Lower lobe of right lung (tissue), 2 donors: ENCODE measurements around the gene KRT6B. TPM values are rescaled to one million over a fixed set of nuclear protein-coding genes. Genes with fewer than 3 reads are reported as not detected.
A peak's percentile ranks its signal among the peaks of the same experiment; 100 is the strongest.

ENCODE experiments used
- ATAC-seq, 2 donors: fragments of 200-7000 bp; cut with Tn5 transposase; one replicate each; pipeline ENCODE4 v1.9.1; 2020 to 2022; ENCODE audit warnings: mild to moderate bottlenecking in 2 of 2, moderate library complexity in 2 of 2
- DNase-seq: peaks from one replicate; pipeline ENCODE4 v3.0.0-alpha.2; 2020
- H3K27ac ChIP-seq: fragments of 200-600 bp; one replicate; pipeline ENCODE4 v1.8.0; 2022
- H3K27me3 ChIP-seq: fragments of 200-600 bp; one replicate; pipeline ENCODE4 v1.8.0; 2022; ENCODE audit warnings: low read depth
- H3K36me3 ChIP-seq: fragments of 200-600 bp; one replicate; pipeline ENCODE4 v1.8.0; 2022; ENCODE audit warnings: mild to moderate bottlenecking
- H3K4me1 ChIP-seq: fragments of 200-600 bp; one replicate; pipeline ENCODE4 v1.8.0; 2022
- H3K4me3 ChIP-seq: fragments of 200-600 bp; one replicate; pipeline ENCODE4 v1.8.0; 2022; ENCODE audit warnings: mild to moderate bottlenecking
- H3K9me3 ChIP-seq: fragments of 200-600 bp; one replicate; pipeline ENCODE4 v1.8.0; 2022
- CTCF ChIP-seq: fragments of 200-600 bp; IDR thresholded peaks from one replicate; pipeline ENCODE4 v1.8.0; 2022; ENCODE audit warnings: antibody characterized with exemption, mild to moderate bottlenecking
- intact Hi-C: fragments of 100-400 bp; cut with DNase I; formaldehyde crosslinking; loops from one replicate; pipeline ENCODE4 v1.11.0; 2022
- total RNA-seq: library from RNA; stranded (reverse); fragmentation: NEBNext Ultra II Directional; extraction: Animal tissue kit (Norgen Biotek cat#: 25700); gene quantifications from one replicate; pipeline ENCODE4 v1.2.1, GENCODE V29; 2021
- donor health status: DM: no; HTN: yes; CAD: no; lungs with severe emphysema.

Gene KRT6B
- total RNA-seq, 1 donor from 2014 or later = not detected

- no peak for TF ChIP-seq CTCF
- intact Hi-C loops = no loop called here
- no peak for DNase-seq
- Histone ChIP-seq H3K4me3 (no peak overlapping the region), H3K9me3 (no peaks in the 10 kb centered on the region), H3K27ac (no peak overlapping the region), H3K4me1 (no peaks in the 10 kb centered on the region), H3K36me3 (no peaks in the 10 kb centered on the region), H3K27me3 (peaks cover 6% of the 10 kb centered on the region)
- ATAC-seq = no peak
Observed at GRCh38 chr12:52425466-52425865, 26.5 kb downstream of the KRT6B start.

- H3K36me3 ChIP-seq = no peaks in the 10 kb centered on the region
- no peaks in the 10 kb centered on the region for H3K9me3 ChIP-seq
- H3K4me3 ChIP-seq = no peak overlapping the region
- DNase-seq (no peak), ATAC-seq (peak; percentile 32 to 37)
- peaks cover 3% of the 10 kb centered on the region for H3K27me3 ChIP-seq
- H3K4me1 ChIP-seq = no peaks in the 10 kb centered on the region
- peak overlapping the region; percentile 60 for H3K27ac ChIP-seq
- no peak for TF ChIP-seq CTCF
- intact Hi-C loops = no loop called here
Observed at GRCh38 chr12:52423661-52424500, 28.1 kb downstream of the KRT6B start.

- intact Hi-C loops = no loop called here
- no peaks in the 10 kb centered on the region for H3K36me3 ChIP-seq
- no peak overlapping the region for H3K4me3 ChIP-seq
- ATAC-seq = peak in 1 of 2 donors; percentile 28
- no peaks in the 10 kb centered on the region for H3K9me3 ChIP-seq
- no peak for DNase-seq
- H3K27me3 ChIP-seq = peaks cover 3% of the 10 kb centered on the region
- no peaks in the 10 kb centered on the region for H3K4me1 ChIP-seq
- H3K27ac ChIP-seq = peak overlapping the region; percentile 60
- TF ChIP-seq CTCF = no peak
Observed at GRCh38 chr12:52423035-52423434, 28.9 kb downstream of the KRT6B start.

GRCh38 chr12:52419656-52420055 is 32.3 kb downstream of the KRT6B start:
- Histone ChIP-seq H3K27ac (no peak overlapping the region), H3K4me1 (peaks cover 4% of the 10 kb centered on the region)

GRCh38 chr12:52418576-52419110 is 33.3 kb downstream of the KRT6B start:
- no peak for TF ChIP-seq CTCF
- H3K9me3 ChIP-seq = no peaks in the 10 kb centered on the region
- intact Hi-C loops = no loop called here
- H3K36me3 ChIP-seq = no peaks in the 10 kb centered on the region
- no peak for ATAC-seq
- peaks cover 3% of the 10 kb centered on the region for H3K27me3 ChIP-seq
- H3K4me1 ChIP-seq = peaks cover 4% of the 10 kb centered on the region
- DNase-seq = no peak
- H3K4me3 ChIP-seq = no peak overlapping the region
- no peak overlapping the region for H3K27ac ChIP-seq

More at GRCh38 chr12:52419656-52420055, 32.3 kb downstream of the KRT6B start:
- no peak for ATAC-seq
- no peak for DNase-seq
- H3K36me3 ChIP-seq = no peaks in the 10 kb centered on the region
- no peaks in the 10 kb centered on the region for H3K9me3 ChIP-seq
- intact Hi-C loops = no loop called here
- H3K4me3 ChIP-seq = no peak overlapping the region
- H3K27me3 ChIP-seq = peaks cover 3% of the 10 kb centered on the region
- TF ChIP-seq CTCF = no peak
